AG09319 (cell line): Measurements from ENCODE around the gene JTB.
A peak's percentile ranks its signal among the peaks of the same experiment; 100 is the strongest.
"Not testable (repeated sequence)": the region's sequence is repeated elsewhere in the genome, so short reads cannot be mapped to it uniquely, and the experiment has no call there.

Experiments used
- DNase-seq: peaks from one replicate; pipeline ENCODE4 v3.0.0-alpha.2; 2010; ENCODE audit warnings: low read depth; ENCODE audit errors: extremely low read depth
- CTCF ChIP-seq: IDR thresholded peaks from 2 replicates; pipeline ENCODE4 v1.5.1; 2011; ENCODE audit warnings: low read depth, mild to moderate bottlenecking, inconsistent platforms, low read length, moderate library complexity

Gene JTB

GRCh38 chr1:153985941-153986761 lies 8.7 kb upstream of the JTB start, which contains the start of gene RAB13:
Gene RAB13 (minus strand): TSS chr1:153986339. CDS start chr1:153986236, 103 bp downstream.
- DNase-seq: peak; percentile 70
- TF ChIP-seq CTCF: no peak

GRCh38 chr1:153985341-153985912 lies 8.0 kb upstream of the JTB start:
- TF ChIP-seq CTCF: no peak
- no peak for DNase-seq

- no peak for DNase-seq
- no peak for TF ChIP-seq CTCF
Measured at GRCh38 chr1:153984123-153984894, 6.8 kb upstream of the JTB start.

GRCh38 chr1:153981735-153982134 lies 4.3 kb upstream of the JTB start:
- DNase-seq: not testable (repeated sequence)

GRCh38 chr1:153979091-153979490 lies 1.6 kb upstream of the JTB start:
- not testable (repeated sequence) for DNase-seq

- TF ChIP-seq CTCF: no peak
- DNase-seq: no peak
Measured at GRCh38 chr1:153978274-153978909, 918 bp upstream of the JTB start.

- no peak for DNase-seq
- no peak for TF ChIP-seq CTCF
Measured at GRCh38 chr1:153976819-153977249, 640 bp downstream of the JTB start.

- TF ChIP-seq CTCF: no peak
- no peak for DNase-seq
Measured at GRCh38 chr1:153973525-153973924, 3.9 kb downstream of the JTB start.
